ENCODE results near the gene HSD17B8. TPM values are rescaled to one million over a fixed set of nuclear protein-coding genes. Genes with fewer than 3 reads are reported as not detected.

Gene HSD17B8
- total RNA-seq, 2 donors from 2014 or later = 2.8 to 4.0 TPM

DNA sequence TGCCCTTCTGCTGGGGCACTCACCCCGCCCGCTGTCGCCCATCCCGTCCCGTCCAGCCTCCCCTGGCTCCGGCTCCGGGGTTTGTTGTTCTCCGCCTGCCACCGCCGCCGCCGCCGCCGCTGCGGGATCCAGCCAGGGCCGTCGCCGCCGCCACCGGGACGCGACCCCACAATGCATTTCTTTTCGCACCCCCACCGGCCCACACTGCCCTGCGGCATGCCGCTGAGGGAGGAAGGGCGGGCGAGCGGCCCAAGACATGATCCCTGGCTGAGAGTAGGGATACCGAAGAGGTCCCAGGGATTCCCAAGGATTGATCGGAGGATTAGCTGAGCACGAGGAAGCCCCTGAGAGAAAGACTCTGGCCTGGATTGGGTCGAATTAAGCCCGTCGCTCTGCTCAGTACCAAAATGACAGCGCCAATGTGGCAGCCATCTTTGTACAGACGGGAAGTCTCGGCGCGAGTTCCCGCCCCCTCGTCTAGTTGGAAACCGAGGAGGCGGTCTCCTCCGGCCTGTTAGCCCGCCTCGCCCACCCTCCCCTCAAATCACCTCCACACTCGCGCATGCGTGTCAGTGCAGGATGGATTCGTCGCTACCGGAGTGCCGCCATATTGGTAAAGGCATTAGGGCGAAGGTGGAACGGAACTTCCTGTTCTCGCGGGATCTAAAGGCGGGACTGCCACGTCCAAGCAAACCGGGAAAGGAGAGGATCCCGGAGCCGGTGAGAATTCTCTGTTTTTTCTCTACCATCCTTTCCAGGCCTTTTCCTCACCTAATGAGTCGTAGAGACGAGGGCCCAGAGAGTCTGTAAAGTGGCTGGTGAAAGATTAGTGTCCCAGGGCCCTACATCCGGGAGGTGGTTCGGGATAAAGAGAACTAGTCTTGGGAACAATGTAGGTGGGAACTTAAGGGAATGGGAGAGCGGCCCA, 4.0 kb upstream of the HSD17B8 start, which contains the start of the genes RXRB and SLC39A7:
TSS of gene RXRB (minus strand) at position 447 of the 928 bp plus-strand sequence. CDS start at position 258, 189 bp downstream.
TSS of gene SLC39A7 (plus strand) at position 649 of the 928 bp plus-strand sequence. CDS start 379 bp downstream, outside the sequence.
- peak; percentile 100 for DNase-seq (ENCODE audit: low spot score)
- intact Hi-C loops (cut with DNase I) = no loop called here

GRCh38 chr6:33201147-33201545, 3.3 kb upstream of the HSD17B8 start:
- intact Hi-C loops (cut with DNase I) = no loop called here
- DNase-seq (ENCODE audit: low spot score) = no peak

DNA sequence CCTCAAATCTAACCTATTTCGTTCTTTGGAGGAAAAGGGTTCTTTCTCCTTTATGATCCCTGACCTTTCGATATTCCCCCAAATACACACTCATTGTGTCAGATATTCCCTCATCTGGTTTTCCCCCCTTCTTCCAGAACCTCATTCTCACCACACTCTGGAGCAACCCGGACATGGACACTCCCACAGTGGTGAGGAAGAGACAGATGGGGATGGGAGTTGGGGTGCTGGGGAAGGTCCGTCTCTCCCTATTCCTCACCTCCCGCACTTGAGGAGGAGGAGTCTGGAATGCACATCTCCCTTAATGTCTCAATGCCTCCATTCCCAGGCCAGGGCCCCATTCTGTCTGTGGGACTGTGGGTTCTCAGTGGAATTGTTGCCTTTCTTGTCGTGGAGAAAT, 2.5 kb upstream of the HSD17B8 start:
- DNase-seq (ENCODE audit: low spot score) = no peak
- intact Hi-C loops (cut with DNase I) = no loop called here

- DNase-seq (ENCODE audit: low spot score) = no peak
Measured at GRCh38 chr6:33202799-33203198, 1.7 kb upstream of the HSD17B8 start.

GRCh38 chr6:33203443-33204164, 851 bp upstream of the HSD17B8 start:
- DNase-seq (ENCODE audit: low spot score) = no peak
- intact Hi-C loops (cut with DNase I) = no loop called here

More at GRCh38 chr6:33202799-33203198, 1.7 kb upstream of the HSD17B8 start:
- intact Hi-C loops (cut with DNase I) = no loop called here

DNA sequence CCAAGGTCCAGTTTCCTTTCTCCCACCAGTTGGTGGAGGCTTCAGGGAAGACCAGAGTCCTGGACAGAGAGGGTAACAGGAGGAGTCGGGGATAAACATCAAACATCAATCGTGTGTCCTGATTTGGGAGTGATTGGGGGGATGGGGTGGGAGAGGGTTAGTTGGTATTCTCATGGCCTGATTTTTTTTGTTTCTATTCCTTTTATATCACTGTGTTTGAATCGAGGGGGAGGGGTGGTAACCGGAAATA, 365 bp upstream of the HSD17B8 start:
- DNase-seq (ENCODE audit: low spot score) = no peak
- intact Hi-C loops (cut with DNase I) = no loop called here

GRCh38 chr6:33205191-33206026, 954 bp downstream of the HSD17B8 start:
- intact Hi-C loops (cut with DNase I) = no loop called here
- no peak for DNase-seq (ENCODE audit: low spot score)

GRCh38 chr6:33206027-33206863, 1.8 kb downstream of the HSD17B8 start:
- DNase-seq (ENCODE audit: low spot score) = no peak
- intact Hi-C loops (cut with DNase I) = no loop called here

DNA sequence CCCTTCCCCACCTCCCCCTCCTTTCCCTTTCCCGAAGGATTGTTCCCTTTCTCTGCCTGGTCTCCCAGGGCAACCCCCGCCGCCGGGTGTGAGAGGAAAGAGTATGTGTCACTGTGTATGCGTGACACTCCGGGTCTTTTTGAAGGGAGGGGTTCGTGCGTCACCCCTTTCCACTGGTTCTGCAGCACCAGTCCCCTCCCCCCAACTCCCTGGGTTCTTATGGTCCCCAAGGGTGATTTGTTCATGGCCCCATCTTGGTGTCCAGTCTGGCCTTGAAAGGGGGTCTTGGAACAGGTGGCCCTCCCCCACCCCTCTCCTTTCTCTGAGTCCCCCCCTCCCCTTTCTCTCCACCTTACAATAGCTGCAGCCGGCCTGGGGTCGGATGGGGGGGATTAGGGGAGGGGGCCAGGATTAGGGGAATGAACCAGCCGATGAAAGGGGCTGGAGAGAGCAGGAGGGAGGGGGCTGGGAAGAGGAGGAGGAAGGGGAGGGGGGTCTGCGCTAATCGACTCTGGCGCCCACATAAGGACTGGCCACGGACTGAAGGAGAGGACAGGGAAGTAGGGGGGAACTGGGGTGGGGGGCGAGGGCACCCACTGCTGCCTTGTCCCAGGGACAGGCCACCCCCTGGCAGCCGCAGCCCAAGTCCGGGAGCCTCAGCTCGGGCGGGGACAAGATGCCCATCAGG, 2.6 kb downstream of the HSD17B8 start:
- intact Hi-C loops (cut with DNase I) = no loop called here

GRCh38 chr6:33207552-33208090, 3.2 kb downstream of the HSD17B8 start:
- DNase-seq (ENCODE audit: low spot score) = no peak
- intact Hi-C loops (cut with DNase I) = no loop called here

More for the DNA sequence above, 2.6 kb downstream of the HSD17B8 start:
- DNase-seq (ENCODE audit: low spot score) = no peak

DNA sequence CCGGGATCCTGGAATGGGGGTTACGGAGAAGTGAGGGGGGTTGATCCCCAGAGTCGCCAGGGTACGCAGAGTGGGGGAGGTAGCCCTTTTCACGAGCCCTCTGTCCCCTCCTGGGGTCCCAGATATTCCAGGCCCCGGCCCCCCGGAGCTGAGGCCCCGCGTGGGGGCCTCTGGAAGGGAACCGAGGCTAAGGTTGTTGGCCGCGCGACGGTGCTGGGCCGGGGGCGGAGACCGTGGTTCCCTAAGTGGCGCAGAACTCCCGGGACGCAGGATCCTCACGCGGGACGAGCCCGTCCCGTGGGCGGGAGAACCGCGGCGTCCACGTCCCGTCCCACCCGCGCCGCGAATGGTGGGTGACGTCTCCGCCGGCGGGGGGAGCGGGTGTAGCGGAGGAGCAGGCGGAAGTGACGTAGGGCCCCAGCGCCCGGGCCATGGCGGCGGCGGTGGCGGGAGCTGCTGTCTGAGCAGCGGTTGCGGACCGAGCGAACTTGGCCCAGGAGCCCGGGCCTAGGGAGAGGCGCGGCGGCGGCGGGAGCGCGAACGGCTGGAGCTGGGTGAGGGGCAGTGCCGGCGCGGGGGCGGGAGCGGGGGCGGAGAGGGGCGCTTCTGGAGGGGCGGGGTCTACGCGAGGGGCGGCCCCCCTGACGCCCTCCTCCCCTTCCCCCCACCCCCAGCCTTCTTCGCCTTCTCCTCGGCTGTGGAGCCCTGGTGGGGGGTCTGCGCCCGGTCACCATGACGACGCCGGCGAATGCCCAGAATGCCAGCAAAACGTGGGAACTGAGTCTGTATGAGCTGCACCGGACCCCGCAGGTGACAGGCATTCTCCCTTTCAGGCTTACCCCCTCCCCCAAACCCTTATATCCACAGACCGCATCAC, 3.9 kb downstream of the HSD17B8 start, which contains the start of gene RING1:
TSS of gene RING1 (plus strand) at position 410 of the 877 bp plus-strand sequence. CDS start at position 733, 323 bp downstream.
- intact Hi-C loops (cut with DNase I) = no loop called here

GRCh38 chr6:33209856-33210255, 5.4 kb downstream of the HSD17B8 start:
- DNase-seq (ENCODE audit: low spot score) = no peak
- intact Hi-C loops (cut with DNase I) = loop anchor here in 1 of 2 donors (2.0 kb wide), 1 partner anchor 73 kb away; no protein-coding TSS in a partner anchor

More for the DNA sequence above, 3.9 kb downstream of the HSD17B8 start, which contains the start of gene RING1:
- DNase-seq (ENCODE audit: low spot score) = peak; percentile 97

DNA sequence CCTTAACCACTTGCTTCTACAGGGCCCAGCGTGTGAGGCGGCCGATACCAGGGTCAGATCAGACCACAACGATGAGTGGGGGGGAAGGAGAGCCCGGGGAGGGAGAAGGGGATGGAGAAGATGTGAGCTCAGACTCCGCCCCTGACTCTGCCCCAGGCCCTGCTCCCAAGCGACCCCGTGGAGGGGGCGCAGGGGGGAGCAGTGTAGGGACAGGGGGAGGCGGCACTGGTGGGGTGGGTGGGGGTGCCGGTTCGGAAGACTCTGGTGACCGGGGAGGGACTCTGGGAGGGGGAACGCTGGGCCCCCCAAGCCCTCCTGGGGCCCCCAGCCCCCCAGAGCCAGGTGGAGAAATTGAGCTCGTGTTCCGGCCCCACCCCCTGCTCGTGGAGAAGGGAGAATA, 6.7 kb downstream of the HSD17B8 start:
- no peak for DNase-seq (ENCODE audit: low spot score)
- intact Hi-C loops (cut with DNase I) = loop anchor here in 1 of 2 donors (2.0 kb wide), 1 partner anchor 74 kb away; no protein-coding TSS in a partner anchor

DNA sequence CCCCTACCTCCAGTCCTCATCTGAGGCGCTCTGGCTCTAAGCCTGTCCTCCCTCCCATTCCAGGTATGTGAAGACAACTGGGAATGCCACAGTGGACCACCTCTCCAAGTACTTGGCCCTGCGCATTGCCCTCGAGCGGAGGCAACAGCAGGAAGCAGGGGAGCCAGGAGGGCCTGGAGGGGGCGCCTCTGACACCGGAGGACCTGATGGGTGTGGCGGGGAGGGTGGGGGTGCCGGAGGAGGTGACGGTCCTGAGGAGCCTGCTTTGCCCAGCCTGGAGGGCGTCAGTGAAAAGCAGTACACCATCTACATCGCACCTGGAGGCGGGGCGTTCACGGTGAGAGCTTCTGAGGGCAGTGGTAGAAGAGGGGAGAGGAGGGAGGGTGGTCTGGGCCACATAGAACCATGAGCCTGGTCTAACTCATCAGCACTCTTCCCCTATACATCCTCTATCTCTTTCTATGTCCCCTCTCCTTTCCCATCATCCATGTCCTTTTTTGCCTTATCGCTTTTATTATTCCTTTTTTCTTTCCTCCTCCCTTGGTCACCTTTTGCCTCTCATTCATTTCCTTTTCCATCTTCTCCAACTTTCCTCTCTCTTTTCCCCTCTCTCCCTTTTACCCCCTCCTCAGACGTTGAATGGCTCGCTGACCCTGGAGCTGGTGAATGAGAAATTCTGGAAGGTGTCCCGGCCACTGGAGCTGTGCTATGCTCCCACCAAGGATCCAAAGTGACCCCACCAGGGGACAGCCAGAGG, 7.4 kb downstream of the HSD17B8 start:
- DNase-seq (ENCODE audit: low spot score) = no peak

DNA sequence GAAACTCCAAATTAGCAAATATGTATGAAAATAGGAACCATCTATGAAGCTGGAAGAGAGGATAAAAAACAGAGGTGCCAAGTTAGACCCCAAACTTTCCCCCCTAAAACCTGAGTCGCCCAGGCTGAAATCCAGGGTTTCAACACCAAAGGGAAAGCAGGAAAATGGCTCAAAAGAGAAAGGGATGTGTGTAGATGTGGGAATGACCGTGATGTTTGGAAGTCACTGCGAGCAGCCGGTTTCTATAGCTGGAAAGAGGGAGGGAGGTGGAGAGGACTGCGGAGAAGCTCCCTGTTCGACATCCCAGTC, 8.4 kb downstream of the HSD17B8 start:
- intact Hi-C loops (cut with DNase I) = no loop called here
- DNase-seq (ENCODE audit: low spot score) = no peak

More for the DNA sequence above, 7.4 kb downstream of the HSD17B8 start:
- intact Hi-C loops (cut with DNase I) = loop anchor here in 1 of 2 donors (2.0 kb wide), 1 partner anchor 75 kb away; no protein-coding TSS in a partner anchor
